Peyer's patch (tissue), 4 donors: ENCODE results near the gene KANSL3.

Experiments
- POLR2A ChIP-seq, 2 donors: fragments of 450-650 bp; IDR thresholded peaks; one replicate each; pipeline ENCODE4 v1.5.1; 2017; ENCODE audit warnings: antibody characterized with exemption in 2 of 2, mild to moderate bottlenecking in 2 of 2, moderate library complexity in 2 of 2
- TF ChIP-seq, protein P1 (sequence below), 6 experiments: fragments of 450-650 bp in 4 of 6; fragments of 200-600 bp in 2 of 6; sonication (generic) in 1 of 6; IDR thresholded peaks; one replicate each; pipeline ENCODE4 v1.5.1; 2017 to 2019; ENCODE audit warnings: antibody characterized with exemption in 6 of 6, mild to moderate bottlenecking in 3 of 6, moderate library complexity in 1 of 6

DNA sequence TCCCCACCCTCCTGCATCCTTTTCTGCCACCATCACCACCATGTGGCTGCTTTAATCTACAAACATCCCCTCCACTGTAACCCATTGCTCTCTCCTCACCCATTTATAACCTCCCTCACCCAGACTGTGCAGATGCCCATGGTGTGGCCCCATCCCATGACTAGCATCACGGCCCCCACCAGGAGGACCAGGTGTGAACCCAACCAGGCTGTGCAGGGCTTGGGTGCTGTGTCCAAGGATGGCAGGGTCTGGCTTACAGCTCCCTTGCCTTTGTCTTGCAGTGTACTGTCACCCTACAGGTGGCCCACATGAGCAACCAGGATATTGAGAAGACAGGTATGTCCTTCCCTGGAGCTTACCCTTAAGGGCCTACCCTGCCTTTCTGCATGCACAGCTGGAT is 11.2 kb upstream of the KANSL3 start:
- TF ChIP-seq, protein P1, sequence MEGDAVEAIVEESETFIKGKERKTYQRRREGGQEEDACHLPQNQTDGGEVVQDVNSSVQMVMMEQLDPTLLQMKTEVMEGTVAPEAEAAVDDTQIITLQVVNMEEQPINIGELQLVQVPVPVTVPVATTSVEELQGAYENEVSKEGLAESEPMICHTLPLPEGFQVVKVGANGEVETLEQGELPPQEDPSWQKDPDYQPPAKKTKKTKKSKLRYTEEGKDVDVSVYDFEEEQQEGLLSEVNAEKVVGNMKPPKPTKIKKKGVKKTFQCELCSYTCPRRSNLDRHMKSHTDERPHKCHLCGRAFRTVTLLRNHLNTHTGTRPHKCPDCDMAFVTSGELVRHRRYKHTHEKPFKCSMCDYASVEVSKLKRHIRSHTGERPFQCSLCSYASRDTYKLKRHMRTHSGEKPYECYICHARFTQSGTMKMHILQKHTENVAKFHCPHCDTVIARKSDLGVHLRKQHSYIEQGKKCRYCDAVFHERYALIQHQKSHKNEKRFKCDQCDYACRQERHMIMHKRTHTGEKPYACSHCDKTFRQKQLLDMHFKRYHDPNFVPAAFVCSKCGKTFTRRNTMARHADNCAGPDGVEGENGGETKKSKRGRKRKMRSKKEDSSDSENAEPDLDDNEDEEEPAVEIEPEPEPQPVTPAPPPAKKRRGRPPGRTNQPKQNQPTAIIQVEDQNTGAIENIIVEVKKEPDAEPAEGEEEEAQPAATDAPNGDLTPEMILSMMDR (IDR thresholded peaks at IDR 0.05): no peak
- no peak for TF ChIP-seq POLR2A (IDR thresholded peaks at IDR 0.05)
